Measurements from ENCODE around the gene ST8SIA1.
"Not testable (repeated sequence)": the region's sequence is repeated elsewhere in the genome, so short reads cannot be mapped to it uniquely, and the experiment has no call there.

ST8SIA1 gene
- total RNA-seq = 39.2 reads per million, percentile 63 among the genes with 10 or more reads in this experiment

GRCh38 chr12:22334410-22335100 lies at the start of gene ST8SIA1:
TSS of gene ST8SIA1 (minus strand) at chr12:22334707. CDS start at chr12:22334232, 475 bp downstream.
- DNase-seq = peak; percentile 63

DNA sequence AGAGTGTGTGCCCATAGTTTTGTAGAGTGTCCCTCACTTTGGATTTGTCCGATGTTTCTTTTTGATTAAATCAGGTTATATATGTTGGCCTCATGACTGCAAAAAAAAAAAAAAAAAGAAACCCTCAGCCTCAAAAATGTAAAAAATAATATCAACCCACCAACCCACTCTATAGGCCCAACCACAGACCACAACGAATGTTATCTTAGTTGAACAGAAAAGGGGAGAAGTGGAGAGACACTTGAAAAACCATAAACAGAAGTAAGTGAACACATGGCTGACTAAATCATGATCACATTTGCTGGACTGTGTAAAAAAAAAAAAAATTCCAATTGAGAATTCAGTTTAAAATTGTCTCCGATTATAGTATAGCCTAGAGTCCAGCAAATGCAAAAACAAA lies 45.5 kb upstream of the ST8SIA1 start:
- no peak for DNase-seq

DNA sequence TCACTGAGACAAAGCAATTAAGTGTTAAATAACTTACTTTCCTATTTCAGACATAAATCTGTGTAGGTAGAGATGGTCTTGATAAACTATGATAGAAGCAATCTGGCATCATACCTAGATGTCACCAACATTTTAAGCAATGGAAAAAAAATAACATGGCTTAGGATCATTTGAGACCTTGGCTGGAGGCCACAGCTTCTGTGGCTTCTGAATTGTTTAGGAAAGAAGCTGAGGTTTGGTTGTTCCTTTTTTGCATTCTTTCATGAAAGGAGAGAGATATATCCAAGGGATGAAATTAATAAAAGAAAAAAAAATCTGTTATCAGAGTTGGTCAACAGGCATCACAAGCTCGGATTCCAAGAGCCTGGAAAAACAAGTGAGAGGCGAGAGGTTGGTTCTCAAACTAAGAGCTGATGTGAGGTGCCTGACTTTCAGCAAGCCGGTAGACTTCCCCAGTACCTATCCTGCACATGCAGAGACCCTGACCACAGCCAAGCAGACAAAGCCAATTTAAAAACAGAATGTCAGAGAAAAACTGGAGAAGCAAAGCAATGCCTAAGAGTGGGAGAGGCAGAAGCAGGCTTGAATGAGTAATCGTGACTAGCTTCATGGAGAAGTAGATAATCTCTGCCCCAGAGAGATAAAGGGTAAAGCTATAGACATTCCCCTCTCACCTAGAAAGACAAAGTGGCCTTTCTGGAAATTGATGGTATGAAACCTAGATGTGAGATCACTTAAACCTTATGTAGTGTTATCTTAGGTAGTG lies 43.4 kb upstream of the ST8SIA1 start:
- DNase-seq = no peak

DNA sequence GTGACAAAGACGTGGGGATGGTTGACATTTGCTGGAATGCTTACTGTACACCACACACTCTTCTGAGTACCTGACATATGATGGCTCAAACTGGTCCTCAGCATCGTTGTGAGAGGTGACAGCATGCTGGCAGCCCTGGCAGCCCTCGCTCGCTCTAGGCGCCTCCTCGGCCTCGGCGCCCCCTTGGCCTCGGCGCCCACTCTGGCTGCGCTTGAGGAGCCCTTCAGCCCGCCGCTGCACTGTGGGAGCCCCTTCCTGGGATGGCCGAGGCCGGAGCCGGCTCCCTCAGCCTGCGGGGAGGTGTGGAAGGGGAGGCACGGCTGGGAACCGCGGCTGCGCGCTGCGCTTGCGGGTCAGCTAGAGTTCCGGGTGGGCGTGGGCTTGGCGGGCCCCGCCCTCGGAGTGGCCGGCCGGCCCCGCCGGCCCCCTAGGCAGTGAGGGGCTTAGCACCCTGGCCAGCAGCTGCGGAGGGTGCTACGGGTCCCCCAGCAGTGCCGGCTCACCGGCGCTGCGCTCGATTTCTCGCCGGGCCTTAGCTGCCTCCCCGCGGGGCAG lies 42.2 kb upstream of the ST8SIA1 start:
- DNase-seq = not testable (repeated sequence)

DNA sequence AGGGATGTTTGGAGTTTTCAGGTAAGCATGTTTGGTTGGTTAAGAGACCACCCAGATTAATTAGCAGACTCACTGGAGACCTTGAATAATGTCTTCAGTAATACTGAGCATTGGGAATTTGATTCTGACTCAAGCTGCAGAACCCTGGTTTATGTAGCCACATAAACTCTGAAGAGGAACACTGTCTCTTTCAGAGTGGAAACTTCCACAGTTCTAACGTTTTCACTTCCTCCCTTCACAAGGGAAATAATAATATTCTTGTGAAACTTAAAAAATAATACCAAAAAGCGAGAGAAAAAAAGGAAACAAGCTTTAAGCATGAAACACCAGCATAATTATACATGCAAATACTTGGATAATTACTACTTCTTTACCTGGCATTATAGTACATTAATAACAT lies 40.0 kb upstream of the ST8SIA1 start:
- no peak for DNase-seq

DNA sequence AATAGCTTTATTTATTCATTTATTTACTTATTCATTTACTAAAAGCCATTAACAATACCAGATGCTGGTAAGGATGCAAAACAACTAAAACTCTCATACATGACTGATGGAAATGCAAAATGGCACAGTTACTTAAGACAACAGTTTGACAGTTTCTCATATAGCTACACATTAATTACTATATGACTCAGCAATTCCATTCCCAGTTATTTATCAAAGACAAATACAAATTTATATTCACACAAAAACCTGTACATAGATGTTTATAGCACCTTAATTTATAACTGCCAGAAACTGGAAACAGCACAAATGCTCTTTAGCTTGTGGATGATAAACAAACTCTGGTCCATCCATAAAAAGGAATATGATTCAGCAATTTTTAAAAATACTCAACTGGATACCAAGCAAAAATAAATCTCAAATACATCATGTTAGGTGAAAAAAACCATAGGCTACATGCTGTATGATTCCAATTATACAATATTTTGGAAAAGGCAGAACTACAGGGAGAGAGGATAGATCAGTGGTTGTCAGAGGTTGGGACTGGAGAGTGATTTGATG lies 37.9 kb upstream of the ST8SIA1 start:
- DNase-seq = no peak

GRCh38 chr12:22366181-22366580 lies 31.7 kb upstream of the ST8SIA1 start:
- DNase-seq = no peak

GRCh38 chr12:22361785-22362184 lies 27.3 kb upstream of the ST8SIA1 start:
- no peak for DNase-seq

- DNase-seq = no peak
These were observed 26.3 kb upstream of the ST8SIA1 start for GRCh38 chr12:22360774-22361173.

DNA sequence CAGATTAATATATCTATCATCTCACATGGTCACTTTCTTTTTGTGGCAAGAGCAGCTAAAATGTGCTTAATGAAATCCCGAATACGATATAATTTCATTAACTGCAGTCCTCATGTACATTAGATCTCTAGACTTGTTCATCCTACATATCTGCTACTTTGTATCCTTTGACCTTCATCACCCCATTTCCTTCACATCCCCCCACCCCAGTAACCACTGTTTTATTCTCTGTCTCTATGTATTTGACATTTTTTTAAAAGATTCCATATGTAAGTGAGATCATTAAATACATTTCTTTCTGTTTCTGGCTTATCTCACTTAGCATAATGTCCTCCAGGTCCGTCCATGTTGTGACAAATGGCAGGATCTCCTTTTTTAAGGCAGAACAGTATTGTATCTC lies 23.0 kb upstream of the ST8SIA1 start:
- DNase-seq = no peak

DNA sequence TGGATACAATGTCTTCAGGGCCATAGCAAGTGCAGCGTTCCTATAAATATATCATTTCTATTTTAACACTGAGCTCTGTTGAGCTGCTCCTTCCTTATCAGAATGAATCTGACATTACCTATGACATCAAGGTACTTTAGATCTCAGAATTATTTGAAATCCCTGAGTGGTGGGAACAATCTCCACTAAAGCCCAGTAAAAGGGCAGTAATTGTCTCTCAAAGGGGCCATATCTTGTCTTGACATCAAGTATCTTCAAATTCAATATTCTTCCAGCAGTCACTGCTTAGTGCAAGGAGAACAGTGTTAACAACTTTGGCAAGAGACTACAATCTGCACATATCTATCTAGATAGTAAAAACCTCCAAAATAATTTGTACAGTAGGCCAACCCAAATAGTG lies 21.7 kb upstream of the ST8SIA1 start:
- DNase-seq = no peak

DNA sequence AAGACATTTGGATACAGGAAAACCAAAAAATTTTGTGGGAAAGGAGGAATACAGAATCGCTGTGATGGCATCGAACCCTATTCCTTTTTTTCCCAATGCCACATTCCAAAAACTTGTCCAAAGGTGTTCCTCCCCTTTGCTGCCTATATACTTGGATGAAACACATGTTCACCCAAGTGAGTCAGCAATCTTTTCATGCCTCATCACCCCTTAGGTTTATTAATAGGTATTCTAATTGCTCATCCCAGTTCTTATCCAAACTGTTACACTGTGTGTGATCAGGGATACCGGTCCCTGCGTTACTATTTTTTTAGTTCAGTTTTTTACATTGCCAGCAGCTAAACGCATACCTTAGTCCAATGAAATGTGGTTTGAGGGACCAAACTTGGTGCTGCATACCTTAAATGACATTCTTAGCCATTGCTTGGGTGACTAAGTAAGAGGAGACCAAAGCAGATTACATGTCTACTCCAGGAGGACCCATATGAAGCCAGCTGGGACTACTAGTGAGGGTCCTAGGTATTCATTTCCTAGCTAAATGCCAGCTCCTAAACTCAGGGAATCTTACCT lies 20.6 kb upstream of the ST8SIA1 start:
- no peak for DNase-seq

DNA sequence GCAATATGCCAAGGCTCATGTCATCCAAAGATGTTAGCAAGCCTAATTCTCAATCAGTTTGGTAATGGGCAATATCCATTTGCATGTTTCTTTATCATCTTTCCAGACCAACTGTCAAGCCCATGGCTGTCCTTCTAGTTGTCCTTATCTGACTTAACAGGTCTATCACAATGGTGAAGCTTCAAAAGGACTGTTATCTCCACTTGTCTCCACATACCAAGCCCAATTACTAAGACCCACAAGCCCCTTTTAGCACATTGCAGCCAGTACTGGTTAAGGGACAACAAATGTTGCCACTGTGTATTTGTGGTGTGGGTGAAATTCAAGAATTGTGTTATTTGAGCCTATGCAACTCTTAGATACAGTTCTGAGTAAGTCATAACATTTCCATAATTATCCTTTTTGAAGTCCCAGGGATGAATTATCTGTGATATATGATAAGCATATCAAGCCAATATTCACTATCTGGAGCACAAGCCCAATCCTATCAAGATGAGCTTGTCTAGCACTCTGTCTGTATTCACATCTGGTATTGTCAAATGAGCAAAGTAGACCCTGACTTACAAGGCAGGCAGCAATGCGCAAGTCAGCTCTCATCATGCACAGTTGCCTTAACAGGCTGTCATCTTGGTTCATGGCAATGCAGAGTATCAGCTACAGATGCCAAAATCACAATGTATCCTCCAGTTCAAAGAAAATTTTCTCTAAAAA lies 19.3 kb upstream of the ST8SIA1 start:
- DNase-seq = no peak

DNA sequence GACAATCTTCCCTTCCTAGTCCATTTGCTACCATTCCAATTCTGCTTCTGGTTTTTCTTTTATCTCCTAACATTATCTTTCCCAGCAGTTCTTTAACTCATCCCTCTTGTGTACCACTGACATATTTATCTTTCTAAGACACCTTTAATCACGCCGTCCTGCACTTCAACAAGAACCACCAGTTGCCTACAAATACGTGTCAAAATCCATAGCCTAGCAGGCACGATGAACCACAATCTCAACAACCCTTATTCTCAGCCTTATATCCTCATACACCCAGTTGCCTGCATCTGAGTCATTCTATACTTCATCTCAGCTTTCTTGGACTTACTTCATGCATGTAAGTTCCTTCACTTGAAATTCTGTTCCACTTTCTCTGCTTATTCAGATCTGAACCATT lies 16.4 kb upstream of the ST8SIA1 start:
- no peak for DNase-seq

DNA sequence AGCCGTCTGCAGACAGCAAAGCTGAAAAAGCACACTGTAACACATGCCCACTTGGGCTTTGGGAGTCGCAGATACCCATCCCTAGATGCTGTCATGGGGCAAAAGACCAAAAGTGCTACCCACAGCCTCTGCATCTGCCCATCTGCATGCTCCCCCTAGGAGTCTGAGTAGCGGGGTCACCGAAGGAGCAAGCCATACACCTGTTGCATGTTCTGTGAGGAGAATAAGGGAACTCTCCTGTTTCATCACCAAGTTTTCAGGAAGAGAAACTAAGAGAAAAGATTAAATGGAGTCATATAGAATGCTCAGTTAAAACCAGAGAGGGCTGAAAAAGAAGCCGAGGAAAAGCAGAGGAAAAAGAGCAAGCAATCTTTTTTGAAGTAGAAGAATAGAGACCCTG lies 13.7 kb upstream of the ST8SIA1 start:
- no peak for DNase-seq

- no peak for DNase-seq
These were observed 5.6 kb upstream of the ST8SIA1 start for GRCh38 chr12:22340143-22340542.

- no peak for DNase-seq
These were observed 5.2 kb upstream of the ST8SIA1 start for GRCh38 chr12:22339691-22340090.

GRCh38 chr12:22335794-22336166 lies 1.3 kb upstream of the ST8SIA1 start:
- no peak for DNase-seq

DNA sequence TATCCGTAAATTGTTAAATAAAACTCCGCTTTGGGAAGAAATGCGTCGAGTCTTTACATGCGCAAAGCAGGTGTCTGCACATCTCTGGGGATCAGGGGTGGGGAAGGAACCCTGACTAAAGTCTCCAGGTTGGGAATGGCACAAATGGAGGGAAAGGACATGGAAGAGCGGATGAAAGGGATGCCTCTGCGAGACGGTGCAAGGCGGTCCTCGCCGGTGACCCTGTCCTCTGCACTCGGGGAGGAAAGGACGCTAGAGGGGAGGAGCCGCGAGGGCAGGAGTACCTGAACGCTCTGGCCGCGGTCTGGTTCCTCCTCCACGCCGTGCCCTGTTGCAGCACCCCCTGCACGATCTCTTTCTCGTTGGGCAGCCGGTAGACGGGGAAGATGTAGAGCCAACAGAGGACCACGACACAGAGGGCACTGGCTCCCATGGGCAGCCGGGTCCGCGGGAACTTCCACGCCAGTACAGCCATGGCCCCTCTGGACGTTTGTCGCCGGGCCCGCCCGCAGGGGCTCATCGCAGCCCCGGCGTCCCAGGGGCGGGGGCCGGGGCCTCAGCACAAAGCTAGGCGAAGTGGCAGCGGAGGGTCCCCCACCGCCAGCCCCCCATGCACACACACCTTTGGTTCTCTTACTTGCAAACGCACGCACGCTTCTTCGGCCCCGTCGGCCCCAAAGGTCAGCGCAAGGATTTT lies 646 bp downstream of the ST8SIA1 start:
- peak; percentile 11 for DNase-seq

GRCh38 chr12:22333186-22333712 lies 1.3 kb downstream of the ST8SIA1 start:
- DNase-seq = no peak

DNA sequence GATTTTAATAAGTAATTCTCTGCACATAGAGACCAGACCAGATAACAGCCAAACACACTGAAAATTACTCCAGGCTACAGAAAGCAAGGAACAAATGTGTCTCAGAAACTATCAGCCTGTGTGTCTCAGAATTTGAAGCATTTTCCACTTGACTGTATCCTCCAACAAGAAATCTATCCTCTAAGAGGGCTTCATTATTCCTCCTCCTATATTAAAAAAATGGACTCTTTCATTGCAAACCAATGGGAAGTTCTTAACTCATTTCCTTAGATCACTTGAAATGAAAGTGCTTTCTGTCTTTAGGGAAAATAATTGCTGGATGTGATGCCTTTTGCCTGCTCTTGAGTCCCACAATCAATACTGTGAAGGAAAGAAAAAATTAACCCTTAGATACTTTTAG lies 2.3 kb downstream of the ST8SIA1 start:
- DNase-seq = no peak

- no peak for DNase-seq
These were observed 4.9 kb downstream of the ST8SIA1 start for GRCh38 chr12:22329621-22330020.

Data from effector CD4-positive, alpha-beta T cell (primary cell).